GM20431 (cell line): ENCODE measurements around the gene SKIDA1.
"Not testable (repeated sequence)": the region's sequence is repeated elsewhere in the genome, so short reads cannot be mapped to it uniquely, and the experiment has no call there.

Experiments used
- in situ Hi-C: fragments of 300-500 bp; cut with MseI, MboI; formaldehyde crosslinking; loops from one replicate; pipeline ENCODE4 v1.15.0; 2020; ENCODE audit warnings: low sequenced_read_pairs; ENCODE audit not compliant: unreplicated experiment

SKIDA1 gene

GRCh38 chr10:21525367-21526187, at the start of gene SKIDA1:
SKIDA1 (minus strand) TSS chr10:21525682; CDS start chr10:21517822, 7,860 bp downstream.
- in situ Hi-C loops, result no loop called here

- in situ Hi-C loops, result not testable (repeated sequence)
Observed at GRCh38 chr10:21574514-21574913, 49.0 kb upstream of the SKIDA1 start.

- in situ Hi-C loops, result no loop called here
Observed at GRCh38 chr10:21572578-21572977, 47.1 kb upstream of the SKIDA1 start.

GRCh38 chr10:21570761-21571521, 45.5 kb upstream of the SKIDA1 start:
- in situ Hi-C loops, result no loop called here

GRCh38 chr10:21558984-21559383, 33.5 kb upstream of the SKIDA1 start:
- in situ Hi-C loops, result not testable (repeated sequence)

- in situ Hi-C loops, result no loop called here
Observed at GRCh38 chr10:21556527-21556926, 31.0 kb upstream of the SKIDA1 start.

GRCh38 chr10:21552638-21553037, 27.2 kb upstream of the SKIDA1 start:
- in situ Hi-C loops, result no loop called here

GRCh38 chr10:21547246-21547645, 21.8 kb upstream of the SKIDA1 start:
- in situ Hi-C loops, result no loop called here

- in situ Hi-C loops, result not testable (repeated sequence)
Observed at GRCh38 chr10:21540701-21541100, 15.2 kb upstream of the SKIDA1 start.

GRCh38 chr10:21536874-21537273, 11.4 kb upstream of the SKIDA1 start:
- in situ Hi-C loops, result no loop called here

- in situ Hi-C loops, result not testable (repeated sequence)
Observed at GRCh38 chr10:21535976-21536375, 10.5 kb upstream of the SKIDA1 start.

GRCh38 chr10:21535494-21535965, 10.0 kb upstream of the SKIDA1 start:
- in situ Hi-C loops, result no loop called here

GRCh38 chr10:21534604-21535493, 9.4 kb upstream of the SKIDA1 start:
- in situ Hi-C loops, result no loop called here

GRCh38 chr10:21534280-21534586, 8.8 kb upstream of the SKIDA1 start:
- in situ Hi-C loops, result no loop called here

- in situ Hi-C loops, result no loop called here
Observed at GRCh38 chr10:21533467-21534279, 8.2 kb upstream of the SKIDA1 start, which contains the start of gene MLLT10. MLLT10 (plus strand) TSS chr10:21534232; CDS start chr10:21534645, 413 bp downstream.

- in situ Hi-C loops, result no loop called here
Observed at GRCh38 chr10:21532694-21533466, 7.4 kb upstream of the SKIDA1 start.

GRCh38 chr10:21531164-21531563, 5.7 kb upstream of the SKIDA1 start:
- in situ Hi-C loops, result no loop called here

- in situ Hi-C loops, result no loop called here
Observed at GRCh38 chr10:21530641-21531040, 5.2 kb upstream of the SKIDA1 start.

GRCh38 chr10:21530168-21530567, 4.7 kb upstream of the SKIDA1 start:
- in situ Hi-C loops, result no loop called here
